HEK293 (cell line): ENCODE measurements around the gene ERG.

Source experiments
- CTCF ChIA-PET: fragments of 350-600 bp; formaldehyde crosslinking; extraction: SDS; loops from one replicate; lab custom pipeline; 2021; ENCODE audit warnings: antibody characterized with exemption; lab: Yijun Ruan, JAX
- POLR2A ChIA-PET: fragments of 300-600 bp; formaldehyde crosslinking; extraction: SDS; loops from one replicate; lab custom pipeline; 2020; ENCODE audit warnings: antibody characterized with exemption, inconsistent platforms; lab: Yijun Ruan, JAX
- H3K27ac ChIP-seq: fragments of 200-500 bp; sonication (Bioruptor generic); 2 replicates; pipeline ENCODE4 v1.5.1; 2014; ENCODE audit warnings: low read depth, low read length, control low read depth, inconsistent platforms; ENCODE audit errors: extremely low read depth
- H3K36me3 ChIP-seq, 2 experiments: fragments of 200-500 bp in 1 of 2; sonication (Bioruptor generic) in 1 of 2; 1 replicate in 1 of 2; 2 replicates in 1 of 2; pipeline ENCODE4 v1.5.1; 2014 to 2017; ENCODE audit warnings: inconsistent platforms in 2 of 2, low read length in 2 of 2; ENCODE audit not compliant: control insufficient read depth in 2 of 2, insufficient read depth in 1 of 2
- H3K4me1 ChIP-seq: fragments of 200-500 bp; sonication (Bioruptor generic); 2 replicates; pipeline ENCODE4 v1.5.1; 2014; ENCODE audit warnings: mild to moderate bottlenecking, low read length, inconsistent platforms; ENCODE audit not compliant: control insufficient read depth, insufficient read depth
- H3K4me3 ChIP-seq: 2 replicates; pipeline ENCODE4 v1.5.1; 2011; ENCODE audit warnings: low read depth, mild to moderate bottlenecking, control low read depth, low read length, moderate library complexity
- H3K9me3 ChIP-seq: fragments of 200-500 bp; sonication (Bioruptor generic); 2 replicates; pipeline ENCODE4 v1.5.1; 2014; ENCODE audit warnings: low read depth, low read length, inconsistent platforms; ENCODE audit not compliant: control insufficient read depth, insufficient read depth
- GLIS2 ChIP-seq: fragments of 450-650 bp; formaldehyde crosslinking; IDR thresholded peaks from 2 replicates; pipeline ENCODE4 v1.5.1; 2016; ENCODE audit warnings: missing biosample characterization, missing genetic modification characterization
- IKZF3 ChIP-seq: fragments of 450-650 bp; IDR thresholded peaks from 2 replicates; pipeline ENCODE4 v1.5.0; 2018; ENCODE audit warnings: missing biosample characterization, mild to moderate bottlenecking, missing genetic modification characterization, moderate library complexity
- INSM2 ChIP-seq: fragments of 450-650 bp; formaldehyde crosslinking; IDR thresholded peaks from 2 replicates; pipeline ENCODE4 v1.5.1; 2016; ENCODE audit warnings: missing biosample characterization, missing genetic modification characterization
- MYNN ChIP-seq: fragments of 450-650 bp; formaldehyde crosslinking; IDR thresholded peaks from 2 replicates; pipeline ENCODE4 v1.5.1; 2016; ENCODE audit warnings: missing biosample characterization, missing genetic modification characterization, borderline replicate concordance
- MZF1 ChIP-seq: fragments of 450-650 bp; formaldehyde crosslinking; IDR thresholded peaks from 2 replicates; pipeline ENCODE4 v1.5.1; 2017; ENCODE audit warnings: missing biosample characterization, missing genetic modification characterization, borderline replicate concordance
- PRDM6 ChIP-seq: fragments of 450-650 bp; formaldehyde crosslinking; IDR thresholded peaks from 2 replicates; pipeline ENCODE4 v1.5.1; 2017; ENCODE audit warnings: missing biosample characterization, missing genetic modification characterization
- SETDB1 ChIP-seq: IDR thresholded peaks from one replicate; pipeline ENCODE4 v1.6.1; 2017; ENCODE audit warnings: mild to moderate bottlenecking, low read length, moderate library complexity, mixed read lengths; ENCODE audit not compliant: insufficient read length
- WT1 ChIP-seq: fragments of 450-650 bp; formaldehyde crosslinking; IDR thresholded peaks from 2 replicates; pipeline ENCODE4 v1.5.1; 2016; ENCODE audit warnings: missing biosample characterization, missing genetic modification characterization
- ZBTB48 ChIP-seq: fragments of 450-650 bp; formaldehyde crosslinking; IDR thresholded peaks from 2 replicates; pipeline ENCODE4 v1.5.1; 2016; ENCODE audit warnings: missing biosample characterization, missing genetic modification characterization
- ZEB2 ChIP-seq: fragments of 450-650 bp; formaldehyde crosslinking; IDR thresholded peaks from 2 replicates; pipeline ENCODE4 v1.5.1; 2016; ENCODE audit warnings: missing biosample characterization, missing genetic modification characterization
- ZFHX2 ChIP-seq: fragments of 450-650 bp; formaldehyde crosslinking; conservative IDR thresholded peaks from 2 replicates; pipeline ENCODE4 v1.5.1; 2016; ENCODE audit warnings: missing biosample characterization, missing genetic modification characterization
- ZNF132 ChIP-seq: fragments of 450-650 bp; formaldehyde crosslinking; IDR thresholded peaks from 2 replicates; pipeline ENCODE4 v1.5.1; 2017; ENCODE audit warnings: missing biosample characterization, missing genetic modification characterization, borderline replicate concordance
- ZNF174 ChIP-seq: fragments of 450-650 bp; formaldehyde crosslinking; IDR thresholded peaks from 2 replicates; pipeline ENCODE4 v1.5.0; 2017; ENCODE audit warnings: missing biosample characterization, mild to moderate bottlenecking, missing genetic modification characterization
- ZNF19 ChIP-seq: fragments of 450-650 bp; formaldehyde crosslinking; IDR thresholded peaks from 2 replicates; pipeline ENCODE4; 2016; ENCODE audit warnings: missing biosample characterization, missing genetic modification characterization, low read depth
- ZNF221 ChIP-seq: fragments of 450-650 bp; formaldehyde crosslinking; IDR thresholded peaks from 2 replicates; pipeline ENCODE4 v1.5.1; 2017; ENCODE audit warnings: missing biosample characterization, missing genetic modification characterization, borderline replicate concordance
- ZNF302 ChIP-seq: fragments of 450-650 bp; formaldehyde crosslinking; IDR thresholded peaks from 2 replicates; pipeline ENCODE4 v1.5.1; 2016; ENCODE audit warnings: missing biosample characterization, missing genetic modification characterization, low read depth
- ZNF514 ChIP-seq: fragments of 450-650 bp; formaldehyde crosslinking; IDR thresholded peaks from 2 replicates; pipeline ENCODE4 v1.5.1; 2016; ENCODE audit warnings: missing biosample characterization, missing genetic modification characterization
- ZNF558 ChIP-seq: fragments of 450-650 bp; formaldehyde crosslinking; IDR thresholded peaks from 2 replicates; pipeline ENCODE4 v1.5.1; 2016; ENCODE audit warnings: missing biosample characterization, missing genetic modification characterization
- ZNF623 ChIP-seq: fragments of 450-650 bp; formaldehyde crosslinking; IDR thresholded peaks from 2 replicates; pipeline ENCODE4 v1.5.1; 2016; ENCODE audit warnings: missing biosample characterization, missing genetic modification characterization
- ZNF629 ChIP-seq: fragments of 450-650 bp; formaldehyde crosslinking; IDR thresholded peaks from 2 replicates; pipeline ENCODE4 v1.5.1; 2017; ENCODE audit warnings: missing biosample characterization, missing genetic modification characterization
- ZNF658 ChIP-seq: fragments of 450-650 bp; formaldehyde crosslinking; IDR thresholded peaks from 2 replicates; pipeline ENCODE4; 2016; ENCODE audit warnings: missing biosample characterization, missing genetic modification characterization
- ZNF747 ChIP-seq: fragments of 450-650 bp; formaldehyde crosslinking; IDR thresholded peaks from 2 replicates; pipeline ENCODE4 v1.5.1; 2016; ENCODE audit warnings: missing biosample characterization, missing genetic modification characterization
- ZNF785 ChIP-seq: fragments of 450-650 bp; formaldehyde crosslinking; IDR thresholded peaks from 2 replicates; pipeline ENCODE4 v1.5.1; 2016; ENCODE audit warnings: missing biosample characterization, missing genetic modification characterization
- ZNF837 ChIP-seq: fragments of 450-650 bp; formaldehyde crosslinking; IDR thresholded peaks from 2 replicates; pipeline ENCODE4 v1.5.1; 2016; ENCODE audit warnings: missing biosample characterization, missing genetic modification characterization
- ZSCAN16 ChIP-seq: fragments of 450-650 bp; formaldehyde crosslinking; IDR thresholded peaks from 2 replicates; pipeline ENCODE4 v1.5.1; 2016; ENCODE audit warnings: missing biosample characterization, missing genetic modification characterization
- TF ChIP-seq, protein P1 (sequence below): fragments of 450-650 bp; formaldehyde crosslinking; IDR thresholded peaks from 2 replicates; pipeline ENCODE4 v1.5.1; 2017; ENCODE audit warnings: missing biosample characterization, missing genetic modification characterization

The ERG gene

DNA sequence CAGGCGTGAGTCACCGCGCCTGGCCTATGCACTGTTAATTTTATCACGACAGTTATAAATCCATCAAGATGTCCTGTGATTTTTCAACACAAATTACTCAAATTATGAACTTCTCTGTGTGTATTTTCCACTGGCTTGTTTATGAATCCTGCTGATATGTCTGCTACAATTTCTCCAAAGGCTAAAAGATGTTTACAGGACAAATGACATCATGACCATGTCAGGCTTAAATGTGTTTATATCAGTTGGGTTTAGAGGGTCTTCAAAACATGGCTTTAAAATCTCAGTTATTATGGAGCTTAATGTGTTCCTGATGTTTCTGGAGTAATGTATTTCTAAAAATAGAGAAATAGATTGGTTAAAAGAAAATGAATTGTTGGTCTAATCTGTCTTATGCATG is 44.0 kb upstream of the ERG start (continued):
- TF ChIP-seq ZSCAN16 (tag by site-specific recombination): no peak

DNA sequence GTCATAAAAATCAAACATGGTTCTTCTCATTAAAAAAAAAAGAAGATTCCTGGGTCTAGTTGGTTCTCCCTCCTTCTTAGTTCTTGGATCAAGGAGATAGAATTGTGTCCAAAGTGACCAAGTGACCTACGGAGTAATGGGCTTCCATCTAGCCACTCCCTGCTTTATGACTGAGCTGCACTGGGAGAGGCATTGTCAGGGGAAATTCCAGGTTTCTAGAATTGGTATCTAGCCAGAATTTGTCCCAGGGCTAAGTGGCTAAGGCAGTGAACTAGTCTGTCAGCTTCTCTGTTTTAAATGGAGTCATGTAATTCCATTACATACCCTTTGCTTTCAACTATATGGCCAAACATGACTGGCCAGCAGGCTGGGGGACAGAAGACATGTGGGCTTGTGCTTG is 40.1 kb upstream of the ERG start:
- H3K9me3 ChIP-seq: no peaks in the 10 kb centered on the region
- TF ChIP-seq ZNF785: no peak
- TF ChIP-seq SETDB1: no peak
- TF ChIP-seq ZBTB48 (tag by site-specific recombination): no peak
- no peak for TF ChIP-seq MZF1
- TF ChIP-seq ZSCAN16 (tag by site-specific recombination): no peak
- no peak for TF ChIP-seq ZEB2 (tag by site-specific recombination)
- TF ChIP-seq PRDM6: no peak
- TF ChIP-seq, protein P1, sequence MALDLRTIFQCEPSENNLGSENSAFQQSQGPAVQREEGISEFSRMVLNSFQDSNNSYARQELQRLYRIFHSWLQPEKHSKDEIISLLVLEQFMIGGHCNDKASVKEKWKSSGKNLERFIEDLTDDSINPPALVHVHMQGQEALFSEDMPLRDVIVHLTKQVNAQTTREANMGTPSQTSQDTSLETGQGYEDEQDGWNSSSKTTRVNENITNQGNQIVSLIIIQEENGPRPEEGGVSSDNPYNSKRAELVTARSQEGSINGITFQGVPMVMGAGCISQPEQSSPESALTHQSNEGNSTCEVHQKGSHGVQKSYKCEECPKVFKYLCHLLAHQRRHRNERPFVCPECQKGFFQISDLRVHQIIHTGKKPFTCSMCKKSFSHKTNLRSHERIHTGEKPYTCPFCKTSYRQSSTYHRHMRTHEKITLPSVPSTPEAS (tag by site-specific recombination): no peak
- TF ChIP-seq ZNF174 (tag by site-specific recombination): no peak
- POLR2A ChIA-PET: interaction anchor here (0.6 kb wide), 1 partner anchor 826 kb away, joined by 3 read pairs; no protein-coding TSS in a partner anchor
- CTCF ChIA-PET: interaction anchor here (1.0 kb wide), 1 partner anchor 13 kb away, joined by 3 read pairs; no protein-coding TSS in a partner anchor
- H3K4me3 ChIP-seq: no peak overlapping the region
- H3K36me3 ChIP-seq: no peaks in the 10 kb centered on the region
- H3K27ac ChIP-seq: no peak overlapping the region
- H3K4me1 ChIP-seq: no peaks in the 10 kb centered on the region

- H3K9me3 ChIP-seq: no peaks in the 10 kb centered on the region
- CTCF ChIA-PET: no interaction called here
- POLR2A ChIA-PET: interaction anchor here (0.6 kb wide), 1 partner anchor 35 kb away, joined by 3 read pairs; no protein-coding TSS in a partner anchor
Measured at GRCh38 chr21:38534591-38534990, 36.3 kb upstream of the ERG start.

More at GRCh38 chr21:38534591-38534990, 36.3 kb upstream of the ERG start:
- Histone ChIP-seq H3K36me3 (no peaks in the 10 kb centered on the region), H3K27ac (no peak overlapping the region), H3K4me3 (no peak overlapping the region), H3K4me1 (no peaks in the 10 kb centered on the region)
- TF ChIP-seq ZNF514 (no peak), ZNF302 (tag by site-specific recombination) (no peak), ZNF132 (no peak), ZNF623 (tag by site-specific recombination) (no peak), INSM2 (no peak), ZNF629 (tag by site-specific recombination) (no peak), ZNF221 (tag by site-specific recombination) (no peak), WT1 (tag by site-specific recombination) (no peak), ZNF747 (tag by site-specific recombination) (no peak), GLIS2 (tag by site-specific recombination) (no peak), ZNF558 (tag by site-specific recombination) (no peak), ZFHX2 (tag by site-specific recombination) (no peak), ZNF19 (no peak), ZNF837 (tag by site-specific recombination) (no peak), MYNN (no peak), IKZF3 (tag by site-specific recombination) (no peak), ZNF658 (tag by site-specific recombination) (no peak)
- TF ChIP-seq, protein P1 (tag by site-specific recombination): no peak
